AG10803 (cell line): ENCODE results near the gene UVRAG.
A peak's percentile ranks its signal among the peaks of the same experiment; 100 is the strongest.

Experiments
- DNase-seq: peaks from one replicate; pipeline ENCODE4 v3.0.0; 2010; ENCODE audit warnings: low read depth
- H3K4me3 ChIP-seq: 2 replicates; pipeline ENCODE4 v1.5.1; 2011; ENCODE audit warnings: mild to moderate bottlenecking, low read length, control low read depth
- TF ChIP-seq, protein P1 (sequence below): conservative IDR thresholded peaks from 2 replicates; pipeline ENCODE4 v1.5.1; 2011; ENCODE audit warnings: mild to moderate bottlenecking, low read length, control low read depth, inconsistent platforms

The UVRAG gene

DNA sequence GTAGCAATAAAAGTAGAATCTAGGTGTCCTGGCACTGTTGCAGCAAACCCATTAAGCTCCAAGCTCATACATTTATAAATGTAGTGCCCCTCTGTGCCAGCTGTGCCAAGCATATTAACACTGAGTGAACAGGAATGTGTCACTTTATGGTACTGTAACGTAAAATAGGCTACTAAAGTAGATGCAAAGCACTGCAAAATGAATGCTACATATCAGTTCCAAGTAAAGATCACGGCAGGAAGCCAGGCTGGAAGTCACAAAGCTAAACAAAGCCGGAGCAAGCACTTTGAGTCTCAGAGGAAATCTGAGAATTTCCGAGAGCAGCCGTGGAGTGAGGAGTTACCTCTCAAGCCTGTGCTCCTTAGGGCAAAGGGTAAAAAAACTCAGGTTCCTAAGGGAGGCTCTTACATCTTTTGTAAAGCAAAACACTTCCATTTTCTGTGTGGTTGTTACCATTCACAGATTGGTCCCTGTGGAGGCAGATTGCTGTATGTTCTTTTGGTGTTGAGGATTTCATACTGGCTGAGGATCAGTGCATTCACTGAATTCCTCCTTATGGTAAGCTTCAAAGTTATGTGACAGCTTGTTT, 305.6 kb downstream of the UVRAG start:
- peak; percentile 42 for DNase-seq
- no peak overlapping the region for H3K4me3 ChIP-seq
- TF ChIP-seq, protein P1, sequence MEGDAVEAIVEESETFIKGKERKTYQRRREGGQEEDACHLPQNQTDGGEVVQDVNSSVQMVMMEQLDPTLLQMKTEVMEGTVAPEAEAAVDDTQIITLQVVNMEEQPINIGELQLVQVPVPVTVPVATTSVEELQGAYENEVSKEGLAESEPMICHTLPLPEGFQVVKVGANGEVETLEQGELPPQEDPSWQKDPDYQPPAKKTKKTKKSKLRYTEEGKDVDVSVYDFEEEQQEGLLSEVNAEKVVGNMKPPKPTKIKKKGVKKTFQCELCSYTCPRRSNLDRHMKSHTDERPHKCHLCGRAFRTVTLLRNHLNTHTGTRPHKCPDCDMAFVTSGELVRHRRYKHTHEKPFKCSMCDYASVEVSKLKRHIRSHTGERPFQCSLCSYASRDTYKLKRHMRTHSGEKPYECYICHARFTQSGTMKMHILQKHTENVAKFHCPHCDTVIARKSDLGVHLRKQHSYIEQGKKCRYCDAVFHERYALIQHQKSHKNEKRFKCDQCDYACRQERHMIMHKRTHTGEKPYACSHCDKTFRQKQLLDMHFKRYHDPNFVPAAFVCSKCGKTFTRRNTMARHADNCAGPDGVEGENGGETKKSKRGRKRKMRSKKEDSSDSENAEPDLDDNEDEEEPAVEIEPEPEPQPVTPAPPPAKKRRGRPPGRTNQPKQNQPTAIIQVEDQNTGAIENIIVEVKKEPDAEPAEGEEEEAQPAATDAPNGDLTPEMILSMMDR, result no peak

DNA sequence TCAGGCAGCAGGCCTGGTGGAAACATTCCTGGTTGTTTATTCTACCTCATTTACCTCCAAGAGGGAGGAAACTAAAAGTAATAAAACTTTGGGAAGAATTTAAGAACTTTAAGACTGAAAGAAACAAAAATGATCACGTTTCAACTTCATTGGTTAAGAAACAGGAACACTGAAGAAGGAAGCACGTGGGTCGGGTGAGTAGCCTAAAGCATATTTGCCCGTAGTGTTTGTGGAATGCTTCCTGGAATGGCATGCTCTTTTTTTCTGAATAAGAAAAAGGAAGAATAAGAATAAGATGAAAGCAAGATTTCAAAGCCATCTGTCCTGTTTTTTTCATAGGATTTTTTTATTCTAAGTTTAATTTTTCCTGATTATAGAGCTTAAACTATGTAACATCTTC, 308.2 kb downstream of the UVRAG start:
- DNase-seq, result peak; percentile 21
- TF ChIP-seq, protein P1, result no peak
- H3K4me3 ChIP-seq, result no peak overlapping the region

DNA sequence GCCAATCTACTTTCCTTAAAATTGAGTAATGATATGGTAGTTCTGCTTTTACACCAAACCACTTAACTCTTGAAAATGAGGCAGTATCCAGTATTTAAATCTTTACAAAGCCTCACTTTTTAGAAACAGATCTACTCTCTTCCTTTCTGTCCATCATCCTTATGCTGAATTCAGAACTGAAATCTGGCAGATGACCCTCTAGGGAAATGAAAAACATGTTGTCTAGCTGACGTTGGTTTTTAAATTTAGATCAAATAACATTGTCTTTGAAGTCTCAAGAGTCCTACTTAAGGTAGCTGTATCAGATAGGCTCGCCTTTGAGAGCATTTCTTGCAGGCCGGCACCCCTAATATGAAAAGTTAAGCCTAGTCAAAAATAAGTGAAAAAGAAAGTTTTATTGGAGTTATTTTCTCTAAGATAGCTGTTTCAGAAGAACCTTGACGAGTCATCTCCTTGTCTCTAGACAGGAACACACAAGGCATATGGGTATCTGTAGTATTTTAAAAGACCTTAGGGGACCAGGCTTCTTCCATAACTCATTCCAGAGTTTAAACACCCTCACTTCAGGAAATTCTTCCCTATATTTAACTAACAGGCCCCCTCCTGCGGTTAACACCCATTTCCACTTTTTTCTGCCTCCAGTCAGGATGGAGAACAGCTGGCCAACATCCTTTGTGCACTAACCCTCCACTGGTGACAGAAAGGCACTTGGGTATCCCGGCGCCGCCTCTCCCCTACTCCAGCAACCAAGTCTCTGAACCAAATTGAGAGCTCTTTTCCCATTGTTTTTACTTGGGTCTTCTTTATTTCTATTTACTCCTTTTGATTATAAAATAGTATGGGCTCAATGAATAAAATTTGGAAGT, 310.1 kb downstream of the UVRAG start:
- no peak overlapping the region for H3K4me3 ChIP-seq
- no peak for DNase-seq
- TF ChIP-seq, protein P1, result no peak

DNA sequence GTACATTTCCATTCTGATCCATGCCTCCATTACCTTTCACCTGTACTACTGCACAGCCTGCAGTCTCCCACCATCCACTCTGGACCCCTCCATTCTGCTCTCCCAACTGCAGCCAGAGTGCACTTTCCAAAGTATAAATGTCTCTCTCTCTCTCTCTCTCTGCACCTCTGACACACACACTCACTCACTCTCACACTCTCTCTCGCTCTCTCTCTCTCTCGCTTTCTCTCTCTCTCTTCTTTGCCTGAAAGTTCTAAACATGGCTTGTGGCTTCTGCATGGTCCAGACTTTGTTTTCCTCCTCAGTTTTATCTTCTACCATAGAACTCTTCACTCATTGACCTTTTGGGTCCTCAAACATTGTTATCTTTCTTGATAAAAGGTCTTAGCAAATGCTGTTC, 314.7 kb downstream of the UVRAG start:
- TF ChIP-seq, protein P1, result no peak
- no peak overlapping the region for H3K4me3 ChIP-seq
- no peak for DNase-seq

DNA sequence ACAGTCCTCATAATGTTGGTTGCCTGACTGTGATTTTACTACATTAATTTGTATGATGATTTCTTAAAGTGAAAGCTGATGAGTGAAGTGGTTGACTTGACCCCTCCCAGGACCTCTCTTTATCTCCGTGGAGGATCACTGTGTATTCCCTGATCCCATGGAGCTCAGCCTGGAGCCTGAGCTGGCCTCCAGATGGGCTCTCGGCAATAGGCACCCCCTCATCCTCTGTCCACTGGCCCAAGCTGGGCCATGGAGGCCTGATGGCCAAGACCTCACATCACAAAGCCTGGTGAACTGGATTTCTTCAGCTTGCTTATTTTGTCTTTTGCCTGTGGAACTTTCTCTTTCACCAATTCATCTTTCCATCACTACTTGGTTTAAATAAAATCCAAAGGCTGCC, 316.1 kb downstream of the UVRAG start:
- DNase-seq, result no peak
- H3K4me3 ChIP-seq, result no peak overlapping the region
- TF ChIP-seq, protein P1, result no peak

DNA sequence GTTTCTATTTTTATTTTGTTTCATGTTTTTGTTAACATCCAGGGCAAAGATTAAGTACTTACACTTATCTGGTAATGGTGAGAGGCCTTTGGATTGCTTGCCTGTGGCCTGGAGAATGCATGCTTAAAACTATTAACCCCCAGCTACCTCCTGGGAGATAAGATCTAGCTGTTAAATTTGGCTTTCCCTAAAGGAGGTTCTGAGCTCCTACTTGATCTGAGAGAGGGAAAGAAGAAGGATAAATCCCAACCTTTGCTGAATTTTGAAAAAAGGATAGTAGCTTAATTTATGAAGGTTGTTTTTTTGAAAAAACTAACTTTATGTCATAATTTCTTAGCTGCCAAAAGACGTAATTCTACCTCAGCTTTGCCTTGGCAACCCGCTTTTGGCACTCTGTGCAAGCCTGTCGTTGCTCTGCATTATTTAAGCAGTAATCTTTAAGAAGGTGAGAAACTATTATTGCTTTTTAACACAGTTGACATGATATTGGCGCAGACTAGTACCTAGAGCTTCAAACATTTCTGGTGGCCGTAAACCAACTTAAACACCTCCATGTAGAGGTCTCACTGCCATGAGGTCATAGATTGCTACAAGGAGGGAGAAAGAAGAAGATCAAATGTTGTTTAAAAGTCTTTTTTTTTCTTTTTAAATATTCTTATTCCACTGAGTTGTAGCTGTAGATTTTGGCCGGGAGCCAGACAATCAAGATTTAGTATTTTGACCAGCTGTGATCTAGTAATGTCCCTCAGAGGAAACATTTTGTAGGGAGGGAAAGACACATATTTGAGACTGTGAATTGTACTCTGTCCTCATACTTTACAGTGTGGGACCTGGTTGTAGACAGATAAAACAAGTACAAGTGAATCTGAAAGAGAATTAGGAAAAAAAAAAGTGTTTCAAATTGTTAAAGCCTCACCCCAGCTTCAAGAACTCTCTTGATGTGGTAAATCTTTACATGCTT, 316.9 kb downstream of the UVRAG start:
- no peak for DNase-seq
- TF ChIP-seq, protein P1, result no peak
- H3K4me3 ChIP-seq, result no peak overlapping the region
